ENCODE results near the gene MYO1F.

MYO1F gene

GRCh38 chr19:8491574-8491973 is 85.7 kb downstream of the MYO1F start:
- DNase-seq (ENCODE audit: low read depth), result no peak

- no peak for DNase-seq (ENCODE audit: low read depth)
Measured at GRCh38 chr19:8490873-8491272, 86.4 kb downstream of the MYO1F start.

GRCh38 chr19:8490395-8490760 is 86.9 kb downstream of the MYO1F start:
- no peak for DNase-seq (ENCODE audit: low read depth)

- no peak for DNase-seq (ENCODE audit: low read depth)
Measured at GRCh38 chr19:8489561-8490394, 87.5 kb downstream of the MYO1F start.

- no peak for DNase-seq (ENCODE audit: low read depth)
Measured at GRCh38 chr19:8488365-8488764, 88.9 kb downstream of the MYO1F start.

- peak; percentile 44 for DNase-seq (ENCODE audit: low read depth)
Measured at GRCh38 chr19:8487137-8487851, 89.9 kb downstream of the MYO1F start.

GRCh38 chr19:8486661-8487136 is 90.5 kb downstream of the MYO1F start:
- no peak for DNase-seq (ENCODE audit: low read depth)

- no peak for DNase-seq (ENCODE audit: low read depth)
Measured at GRCh38 chr19:8485561-8486371, 91.5 kb downstream of the MYO1F start.

- no peak for DNase-seq (ENCODE audit: low read depth)
Measured at GRCh38 chr19:8484331-8484894, 92.8 kb downstream of the MYO1F start.

GRCh38 chr19:8483165-8483564 is 94.1 kb downstream of the MYO1F start:
- no peak for DNase-seq (ENCODE audit: low read depth)

- no peak for DNase-seq (ENCODE audit: low read depth)
Measured at GRCh38 chr19:8482696-8483095, 94.5 kb downstream of the MYO1F start.

- DNase-seq (ENCODE audit: low read depth), result no peak
Measured at GRCh38 chr19:8481616-8482015, 95.6 kb downstream of the MYO1F start.

GRCh38 chr19:8481201-8481600 is 96.0 kb downstream of the MYO1F start:
- DNase-seq (ENCODE audit: low read depth), result no peak

- DNase-seq (ENCODE audit: low read depth), result no peak
Measured at GRCh38 chr19:8478598-8478997, 98.6 kb downstream of the MYO1F start.

- DNase-seq (ENCODE audit: low read depth), result no peak
Measured at GRCh38 chr19:8477889-8478288, 99.4 kb downstream of the MYO1F start.

GRCh38 chr19:8476524-8476923 is 100.7 kb downstream of the MYO1F start:
- DNase-seq (ENCODE audit: low read depth), result no peak

GRCh38 chr19:8475005-8475404 is 102.2 kb downstream of the MYO1F start:
- no peak for DNase-seq (ENCODE audit: low read depth)

- DNase-seq (ENCODE audit: low read depth), result no peak
Measured at GRCh38 chr19:8473648-8474476, 103.4 kb downstream of the MYO1F start.

All from activated gamma-delta T cell treated with anti-CD3 and anti-CD28 coated beads, Interleukin-2, amount 50 U/mL, for 16 hours (primary cell).